22Rv1 (cell line): Measurements from ENCODE around the gene INSIG2.

Experiments
- H3K27ac ChIP-seq: fragments of 450-650 bp; 2 replicates; pipeline ENCODE4 v1.5.1; 2017
- ZFX ChIP-seq: fragments of 450-650 bp; IDR thresholded peaks from 2 replicates; pipeline ENCODE4 v1.6.1; 2017; ENCODE audit warnings: antibody characterized with exemption, borderline replicate concordance
- TF ChIP-seq, protein P1 (sequence below): fragments of 450-650 bp; IDR thresholded peaks from 2 replicates; pipeline ENCODE4 v1.5.1; 2017; ENCODE audit warnings: mild to moderate bottlenecking

The INSIG2 gene

DNA sequence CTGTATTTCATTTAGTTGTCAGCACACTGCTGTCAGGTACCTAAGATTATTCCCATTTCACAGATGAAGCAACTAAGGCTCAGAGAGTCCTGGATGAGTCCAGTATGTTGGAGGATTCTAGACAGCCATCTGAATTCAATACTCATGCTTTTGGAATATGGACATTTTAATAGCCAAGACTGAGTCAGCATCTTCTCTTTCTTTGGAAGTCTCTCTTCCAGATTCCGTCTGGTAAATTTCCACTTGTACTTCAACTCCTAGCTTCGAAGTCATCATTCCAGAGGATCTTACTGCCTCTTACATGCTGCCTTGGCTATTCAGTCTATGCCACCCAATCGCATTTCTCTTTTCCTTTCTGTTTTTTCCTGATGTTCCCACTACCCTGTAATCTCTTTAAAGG lies 40.6 kb downstream of the INSIG2 start:
- H3K27ac ChIP-seq = no peak overlapping the region
- TF ChIP-seq ZFX = no peak
- TF ChIP-seq, protein P1, sequence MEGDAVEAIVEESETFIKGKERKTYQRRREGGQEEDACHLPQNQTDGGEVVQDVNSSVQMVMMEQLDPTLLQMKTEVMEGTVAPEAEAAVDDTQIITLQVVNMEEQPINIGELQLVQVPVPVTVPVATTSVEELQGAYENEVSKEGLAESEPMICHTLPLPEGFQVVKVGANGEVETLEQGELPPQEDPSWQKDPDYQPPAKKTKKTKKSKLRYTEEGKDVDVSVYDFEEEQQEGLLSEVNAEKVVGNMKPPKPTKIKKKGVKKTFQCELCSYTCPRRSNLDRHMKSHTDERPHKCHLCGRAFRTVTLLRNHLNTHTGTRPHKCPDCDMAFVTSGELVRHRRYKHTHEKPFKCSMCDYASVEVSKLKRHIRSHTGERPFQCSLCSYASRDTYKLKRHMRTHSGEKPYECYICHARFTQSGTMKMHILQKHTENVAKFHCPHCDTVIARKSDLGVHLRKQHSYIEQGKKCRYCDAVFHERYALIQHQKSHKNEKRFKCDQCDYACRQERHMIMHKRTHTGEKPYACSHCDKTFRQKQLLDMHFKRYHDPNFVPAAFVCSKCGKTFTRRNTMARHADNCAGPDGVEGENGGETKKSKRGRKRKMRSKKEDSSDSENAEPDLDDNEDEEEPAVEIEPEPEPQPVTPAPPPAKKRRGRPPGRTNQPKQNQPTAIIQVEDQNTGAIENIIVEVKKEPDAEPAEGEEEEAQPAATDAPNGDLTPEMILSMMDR = no peak

- TF ChIP-seq, protein P1 = no peak
- TF ChIP-seq ZFX = no peak
- no peak overlapping the region for H3K27ac ChIP-seq
Observed at GRCh38 chr2:118130385-118130784, 42.1 kb downstream of the INSIG2 start.

- TF ChIP-seq, protein P1 = no peak
- H3K27ac ChIP-seq = no peak overlapping the region
Observed at GRCh38 chr2:118131771-118132170, 43.5 kb downstream of the INSIG2 start.

DNA sequence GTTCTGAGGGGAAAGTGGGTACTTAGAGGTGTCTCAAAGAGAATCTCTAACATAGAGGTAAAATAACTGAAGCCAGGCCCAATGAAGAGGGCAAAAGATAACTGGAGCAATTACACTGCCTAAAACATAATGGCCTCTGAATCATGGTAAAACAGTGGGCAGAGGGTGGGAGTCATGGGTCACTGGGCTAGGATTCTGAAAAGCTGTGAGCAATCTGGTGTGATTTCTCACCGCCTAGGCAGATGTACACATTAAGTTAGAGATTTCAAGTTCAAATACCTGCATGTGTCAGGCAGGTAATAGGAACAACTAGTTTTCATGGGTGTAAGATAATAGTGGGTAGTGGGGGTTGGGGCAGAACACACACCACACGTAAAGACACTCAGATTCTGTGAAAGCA lies 45.6 kb downstream of the INSIG2 start:
- TF ChIP-seq, protein P1 = no peak
- TF ChIP-seq ZFX = no peak
- H3K27ac ChIP-seq = no peak overlapping the region

DNA sequence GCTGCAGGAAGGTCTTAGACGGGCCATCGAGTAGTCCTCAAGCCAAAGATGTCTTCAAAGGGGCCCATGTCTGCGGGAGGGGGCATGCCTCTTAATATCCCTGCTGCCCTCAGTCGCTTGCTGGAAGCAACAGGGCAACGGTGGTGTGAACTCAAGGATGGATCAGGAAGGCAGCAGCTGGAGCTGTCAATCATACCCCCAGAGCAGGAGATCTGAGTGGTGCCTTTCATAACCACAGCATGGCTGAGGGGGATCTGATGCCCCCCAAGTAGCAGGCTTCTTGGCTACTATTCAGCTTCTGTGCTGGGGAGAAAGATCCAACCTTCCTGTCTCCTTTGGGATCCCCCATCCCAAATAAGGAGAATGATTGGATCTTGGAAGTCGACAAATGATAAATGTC lies 46.4 kb downstream of the INSIG2 start:
- H3K27ac ChIP-seq = no peak overlapping the region
- TF ChIP-seq, protein P1 = no peak
- no peak for TF ChIP-seq ZFX

DNA sequence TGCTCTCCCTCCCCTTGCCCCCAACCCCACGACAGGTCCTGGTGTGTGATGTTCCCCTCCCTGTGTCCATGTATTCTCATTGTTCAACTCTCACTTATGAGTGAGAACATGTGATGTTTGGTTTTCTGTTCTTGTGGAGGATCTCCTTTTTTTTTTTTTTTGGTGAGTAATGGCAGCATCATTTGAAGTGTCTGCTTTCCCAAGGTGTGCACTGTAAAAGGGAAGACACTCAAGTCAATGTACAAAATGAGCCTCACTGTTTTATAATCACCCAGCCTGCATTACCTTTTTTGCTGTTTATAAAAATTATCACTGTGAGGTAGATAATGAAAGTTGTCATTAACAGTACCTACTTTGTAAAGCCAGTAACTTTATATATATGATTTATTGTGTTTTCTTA lies 56.9 kb downstream of the INSIG2 start:
- TF ChIP-seq, protein P1 = no peak
- TF ChIP-seq ZFX = no peak
- H3K27ac ChIP-seq = no peak overlapping the region

- TF ChIP-seq, protein P1 = no peak
- no peak for TF ChIP-seq ZFX
- H3K27ac ChIP-seq = no peak overlapping the region
Observed at GRCh38 chr2:118145806-118146205, 57.5 kb downstream of the INSIG2 start.
